Uterus (tissue), 2 donors: ENCODE measurements around the gene CPE.

Experiments
- POLR2A ChIP-seq, 2 donors: fragments of 450-650 bp; IDR thresholded peaks; one replicate each; pipeline ENCODE4 v1.6.1; 2016; ENCODE audit warnings: antibody characterized with exemption in 2 of 2, mild to moderate bottlenecking in 1 of 2, moderate library complexity in 1 of 2
- TF ChIP-seq, protein P1 (sequence below), 4 experiments: fragments of 200-600 bp in 2 of 4; fragments of 450-650 bp in 2 of 4; sonication (generic) in 2 of 4; IDR thresholded peaks; one replicate each; pipeline ENCODE4 v1.5.1; 2016 to 2019; ENCODE audit warnings: antibody characterized with exemption in 4 of 4, mild to moderate bottlenecking in 2 of 4, moderate library complexity in 1 of 4

DNA sequence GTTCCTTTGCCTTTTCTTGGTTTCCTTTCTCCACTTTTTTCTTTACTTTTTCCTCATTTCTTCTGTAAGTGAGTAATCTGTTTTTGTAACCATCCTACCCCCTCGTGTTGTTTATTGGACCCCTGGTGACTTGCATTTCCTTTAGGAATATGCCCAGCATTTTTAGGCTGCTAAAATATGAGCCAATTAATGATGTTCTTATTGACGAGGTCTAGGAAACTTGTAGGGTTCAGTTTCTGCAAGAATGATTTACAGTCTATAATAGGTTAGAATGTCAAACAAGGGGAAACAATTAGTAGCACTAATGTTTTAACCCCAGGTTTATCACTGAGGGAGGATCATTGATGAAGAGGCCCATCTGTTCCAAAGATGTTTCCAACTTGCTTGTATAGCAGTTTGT lies 79.0 kb downstream of the CPE start:
- TF ChIP-seq, protein P1, sequence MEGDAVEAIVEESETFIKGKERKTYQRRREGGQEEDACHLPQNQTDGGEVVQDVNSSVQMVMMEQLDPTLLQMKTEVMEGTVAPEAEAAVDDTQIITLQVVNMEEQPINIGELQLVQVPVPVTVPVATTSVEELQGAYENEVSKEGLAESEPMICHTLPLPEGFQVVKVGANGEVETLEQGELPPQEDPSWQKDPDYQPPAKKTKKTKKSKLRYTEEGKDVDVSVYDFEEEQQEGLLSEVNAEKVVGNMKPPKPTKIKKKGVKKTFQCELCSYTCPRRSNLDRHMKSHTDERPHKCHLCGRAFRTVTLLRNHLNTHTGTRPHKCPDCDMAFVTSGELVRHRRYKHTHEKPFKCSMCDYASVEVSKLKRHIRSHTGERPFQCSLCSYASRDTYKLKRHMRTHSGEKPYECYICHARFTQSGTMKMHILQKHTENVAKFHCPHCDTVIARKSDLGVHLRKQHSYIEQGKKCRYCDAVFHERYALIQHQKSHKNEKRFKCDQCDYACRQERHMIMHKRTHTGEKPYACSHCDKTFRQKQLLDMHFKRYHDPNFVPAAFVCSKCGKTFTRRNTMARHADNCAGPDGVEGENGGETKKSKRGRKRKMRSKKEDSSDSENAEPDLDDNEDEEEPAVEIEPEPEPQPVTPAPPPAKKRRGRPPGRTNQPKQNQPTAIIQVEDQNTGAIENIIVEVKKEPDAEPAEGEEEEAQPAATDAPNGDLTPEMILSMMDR (IDR thresholded peaks at IDR 0.05), result no peak
- TF ChIP-seq POLR2A (IDR thresholded peaks at IDR 0.05), result no peak
